Peyer's patch (tissue), 4 donors: ENCODE results near the gene CHRNB4. TPM values are rescaled to one million over a fixed set of nuclear protein-coding genes. Genes with fewer than 3 reads are reported as not detected.

Experiments used
- DNase-seq, 3 donors: peaks; one replicate each; pipeline ENCODE4 v3.0.0-alpha.2; 2017 to 2019
- H3K27ac ChIP-seq, 4 donors: fragments of 200-600 bp; sonication (generic); one replicate each; pipeline ENCODE4 v1.5.1; 2016 to 2019
- H3K27me3 ChIP-seq, 2 donors: fragments of 200-600 bp; sonication (generic); one replicate each; pipeline ENCODE4 v1.5.1; 2019
- H3K36me3 ChIP-seq, 3 donors: fragments of 200-600 bp; sonication (generic); one replicate each; pipeline ENCODE4 v1.5.1; 2016 to 2019
- H3K4me1 ChIP-seq, 4 donors: fragments of 200-600 bp; sonication (generic); one replicate each; pipeline ENCODE4 v1.5.1; 2016 to 2019
- H3K4me3 ChIP-seq, 4 donors: fragments of 200-600 bp; sonication (generic); 1 replicate in 3 of 4; 2 replicates in 1 of 4; pipeline ENCODE4 v1.5.1; 2016 to 2019; ENCODE audit warnings: mild to moderate bottlenecking in 1 of 4
- H3K9me3 ChIP-seq, 4 donors: fragments of 200-600 bp; sonication (generic); one replicate each; pipeline ENCODE4 v1.5.1; 2016 to 2019; ENCODE audit warnings: mild to moderate bottlenecking in 1 of 4
- CTCF ChIP-seq, 6 experiments: fragments of 450-650 bp in 4 of 6; fragments of 200-600 bp in 2 of 6; sonication (generic) in 1 of 6; IDR thresholded peaks; one replicate each; pipeline ENCODE4 v1.5.1; 2017 to 2019; ENCODE audit warnings: antibody characterized with exemption in 6 of 6, mild to moderate bottlenecking in 3 of 6, moderate library complexity in 1 of 6
- POLR2A ChIP-seq, 2 donors: fragments of 450-650 bp; IDR thresholded peaks; one replicate each; pipeline ENCODE4 v1.5.1; 2017; ENCODE audit warnings: antibody characterized with exemption in 2 of 2, mild to moderate bottlenecking in 2 of 2, moderate library complexity in 2 of 2
- total RNA-seq, 4 donors: library from RNA; depleted of rRNA; stranded (reverse); fragments of >200 nt; gene quantifications; one replicate each; pipeline ENCODE4 v1.1.0, GENCODE V29; 2016

The CHRNB4 gene
- total RNA-seq, 4 donors from 2014 or later, result not detected

GRCh38 chr15:78641749-78642275 lies 802 bp upstream of the CHRNB4 start:
- Histone ChIP-seq H3K4me3 (no peak overlapping the region), H3K9me3 (no peaks in the 10 kb centered on the region), H3K36me3 (no peaks in the 10 kb centered on the region), H3K27me3 (peaks cover 0 to 6% of the 10 kb centered on the region in 2 donors), H3K4me1 (peaks cover 0 to 13% (median 2%) of the 10 kb centered on the region in 4 donors), H3K27ac (no peak overlapping the region)
- DNase-seq, result no peak
- TF ChIP-seq CTCF (IDR thresholded peaks at IDR 0.05) (no peak), POLR2A (IDR thresholded peaks at IDR 0.05) (no peak)

GRCh38 chr15:78640527-78641101 lies 396 bp downstream of the CHRNB4 start:
- H3K4me1 ChIP-seq, result peaks cover 0 to 13% (median 2%) of the 10 kb centered on the region in 4 donors
- TF ChIP-seq CTCF (IDR thresholded peaks at IDR 0.05) (no peak), POLR2A (IDR thresholded peaks at IDR 0.05) (no peak)
- peaks cover 0 to 6% of the 10 kb centered on the region in 2 donors for H3K27me3 ChIP-seq
- H3K4me3 ChIP-seq, result peak overlapping the region; percentile 14 to 52 (median 44)
- no peak overlapping the region for H3K27ac ChIP-seq
- no peaks in the 10 kb centered on the region for H3K9me3 ChIP-seq
- no peaks in the 10 kb centered on the region for H3K36me3 ChIP-seq
- DNase-seq, result no peak

GRCh38 chr15:78638658-78639314 lies 2.2 kb downstream of the CHRNB4 start:
- DNase-seq, result peak in 2 of 3 donors; percentile 58 to 71
- Histone ChIP-seq H3K36me3 (no peaks in the 10 kb centered on the region), H3K4me3 (no peak overlapping the region)

GRCh38 chr15:78637776-78638435 lies 3.1 kb downstream of the CHRNB4 start:
- H3K27me3 ChIP-seq, result peaks cover 0 to 6% of the 10 kb centered on the region in 2 donors
- no peak for DNase-seq

More at GRCh38 chr15:78638658-78639314, 2.2 kb downstream of the CHRNB4 start:
- Histone ChIP-seq H3K27ac (no peak overlapping the region), H3K9me3 (no peaks in the 10 kb centered on the region), H3K4me1 (peaks cover 0 to 13% (median 2%) of the 10 kb centered on the region in 4 donors), H3K27me3 (peaks cover 0 to 6% of the 10 kb centered on the region in 2 donors)
- TF ChIP-seq POLR2A (IDR thresholded peaks at IDR 0.05) (no peak), CTCF (IDR thresholded peaks at IDR 0.05) (peak in 4 of 6 experiments; percentile 46 to 50 (median 46))

More at GRCh38 chr15:78637776-78638435, 3.1 kb downstream of the CHRNB4 start:
- Histone ChIP-seq H3K36me3 (no peaks in the 10 kb centered on the region), H3K9me3 (no peaks in the 10 kb centered on the region), H3K4me1 (peaks cover 0 to 13% (median 2%) of the 10 kb centered on the region in 4 donors), H3K4me3 (no peak overlapping the region), H3K27ac (no peak overlapping the region)
- TF ChIP-seq POLR2A (IDR thresholded peaks at IDR 0.05), result no peak
- no peak for TF ChIP-seq CTCF (IDR thresholded peaks at IDR 0.05)
